Endothelial cell of umbilical vein (primary cell): ENCODE data around the gene AATF. TPM values are rescaled to one million over a fixed set of nuclear protein-coding genes. Genes with fewer than 3 reads are reported as not detected.

ENCODE experiments used
- BruUV-seq: library from RNA; stranded (reverse); fragments of 400-500 nt; replicated peaks from 2 replicates; lab custom pipeline; 2021; lab: Mats Ljungman, UMichigan
- CTCF ChIA-PET: fragments of 300-600, 350-600 bp; sonication (Branson Sonifier 250); formaldehyde crosslinking; loops from one replicate; lab custom pipeline; 2021; ENCODE audit warnings: antibody characterized with exemption, inconsistent platforms; lab: Charles Lee
- POLR2A ChIA-PET: fragments of 300-600, 350-600 bp; sonication (Branson Sonifier 250); formaldehyde crosslinking; loops from one replicate; lab custom pipeline; 2021; ENCODE audit warnings: antibody characterized with exemption, inconsistent platforms; lab: Charles Lee
- DNase-seq: peaks from one replicate; pipeline ENCODE4 v3.0.0-alpha.2; 2011; ENCODE audit warnings: low read depth, low spot score
- FAIRE-seq: peaks from 2 replicates; lab custom pipeline; 2011; peaks lifted over from hg19 to GRCh38; lab: Jason Lieb, UNC
- H2AFZ ChIP-seq: 2 replicates; pipeline ENCODE4 v1.6.0; 2012; ENCODE audit warnings: low read depth, low read length, control low read depth, inconsistent platforms
- H3K27ac ChIP-seq: 2 replicates; pipeline ENCODE4 v1.5.1; 2011; ENCODE audit warnings: low read depth, mild to moderate bottlenecking, control low read depth, low read length, moderate library complexity; ENCODE audit not compliant: insufficient read depth
- H3K27me3 ChIP-seq, 2 experiments: 2 replicates each; pipeline versions ENCODE4 v1.6.0 to v1.6.1; 2011; ENCODE audit warnings: low read length in 2 of 2, mixed read lengths in 1 of 2; ENCODE audit not compliant: control insufficient read depth in 2 of 2, insufficient read depth in 2 of 2
- H3K36me3 ChIP-seq, 2 experiments: 2 replicates in 1 of 2; 3 replicates in 1 of 2; pipeline ENCODE4 v1.5.1; 2011; ENCODE audit warnings: low read length in 2 of 2, mild to moderate bottlenecking in 1 of 2, moderate library complexity in 1 of 2; ENCODE audit not compliant: control insufficient read depth in 2 of 2, insufficient read depth in 2 of 2; ENCODE audit errors: extremely low read depth in 1 of 2
- H3K4me1 ChIP-seq: 3 replicates; pipeline ENCODE4 v1.5.1; 2011; ENCODE audit warnings: mild to moderate bottlenecking, low read length; ENCODE audit not compliant: control insufficient read depth, insufficient read depth; ENCODE audit errors: extremely low read depth
- H3K4me2 ChIP-seq: 2 replicates; pipeline ENCODE4 v1.6.1; 2011; ENCODE audit warnings: low read length, control low read depth, mixed read lengths; ENCODE audit not compliant: insufficient read depth
- H3K4me3 ChIP-seq, 3 experiments: fragments of 200-600 bp in 1 of 3; sonication (generic), shearing (Covaris generic) in 1 of 3; replicated peaks in 1 of 3; 2 replicates each; pipeline ENCODE4 v1.5.1; 2011 to 2016; ENCODE audit warnings: control low read depth in 3 of 3, low read length in 3 of 3, mild to moderate bottlenecking in 2 of 3, inconsistent platforms in 1 of 3, low read depth in 1 of 3, moderate library complexity in 1 of 3; ENCODE audit not compliant: insufficient read depth in 1 of 3
- H3K79me2 ChIP-seq: 2 replicates; pipeline ENCODE4 v1.6.0; 2012; ENCODE audit warnings: low read length, inconsistent platforms; ENCODE audit not compliant: control insufficient read depth, insufficient read depth
- H3K9ac ChIP-seq: replicated peaks from 2 replicates; pipeline ENCODE3; 2011; ENCODE audit warnings: low read length, control low read depth; ENCODE audit not compliant: insufficient read depth; ENCODE audit errors: extremely low read depth
- H3K9me1 ChIP-seq: replicated peaks from 3 replicates; pipeline ENCODE4 v1.6.0; 2011; ENCODE audit warnings: mild to moderate bottlenecking, low read length; ENCODE audit not compliant: control insufficient read depth, insufficient read depth; ENCODE audit errors: extremely low read depth
- H3K9me3 ChIP-seq: replicated peaks from 2 replicates; pipeline ENCODE4 v1.5.1; 2012; ENCODE audit warnings: low read length, inconsistent platforms; ENCODE audit not compliant: control insufficient read depth, insufficient read depth
- H4K20me1 ChIP-seq: replicated peaks from 2 replicates; pipeline ENCODE3; 2011; ENCODE audit warnings: mild to moderate bottlenecking, low read length; ENCODE audit not compliant: control insufficient read depth, insufficient read depth; ENCODE audit errors: extremely low read depth
- EZH2 ChIP-seq: IDR thresholded peaks from 2 replicates; pipeline ENCODE4 v1.6.1; 2012; ENCODE audit warnings: borderline replicate concordance, low read depth, mild to moderate bottlenecking, moderate library complexity, low read length, inconsistent platforms; ENCODE audit not compliant: severe bottlenecking
- FOS ChIP-seq: IDR thresholded peaks from 2 replicates; pipeline ENCODE4 v1.6.1; 2011; ENCODE audit warnings: mild to moderate bottlenecking, low read length, moderate library complexity, borderline replicate concordance; ENCODE audit not compliant: insufficient read depth
- GATA2 ChIP-seq: IDR thresholded peaks from 2 replicates; pipeline ENCODE4 v1.7.0; 2011; ENCODE audit warnings: low read depth, mild to moderate bottlenecking, moderate library complexity, mixed read lengths, low read length; ENCODE audit not compliant: insufficient read length, insufficient read depth
- JUN ChIP-seq: IDR thresholded peaks from 2 replicates; pipeline ENCODE4 v1.6.1; 2011; ENCODE audit warnings: borderline replicate concordance, low read depth; ENCODE audit not compliant: insufficient read length, insufficient read depth
- MYC ChIP-seq: IDR thresholded peaks from one replicate; pipeline ENCODE4 v1.6.1; 2011; ENCODE audit warnings: mild to moderate bottlenecking, low read depth, low read length
- POLR2A ChIP-seq: IDR thresholded peaks from 2 replicates; pipeline ENCODE4 v1.6.1; 2012; ENCODE audit warnings: low read depth, mild to moderate bottlenecking, control low read depth, low read length
- POLR2AphosphoS5 ChIP-seq: IDR thresholded peaks from 2 replicates; pipeline ENCODE4 v1.6.1; 2012; ENCODE audit warnings: low read depth, mild to moderate bottlenecking, control low read depth, low read length, moderate library complexity; ENCODE audit not compliant: insufficient read depth
- dilution Hi-C: fragments of 300-500 bp; cut with MboI; formaldehyde crosslinking; loops from one replicate; pipeline ENCODE4 v1.15.0; 2019; ENCODE audit warnings: low sequenced_read_pairs; ENCODE audit not compliant: extremely low pct_ligation_motif_present
- intact Hi-C: fragments of 100-400 bp; cut with micrococcal nuclease; formaldehyde crosslinking; loops from one replicate; pipeline ENCODE4 v1.10.0; 2022
- polyA plus RNA-seq, 4 experiments: library from polyadenylated mRNA; depleted of rRNA in 3 of 4; stranded (reverse) in 3 of 4; unstranded in 1 of 4; fragments of >200 nt; gene quantifications; 2 replicates each; pipeline versions ENCODE4 v1.2.1 to v1.2.3, GENCODE V29; 2011 to 2012; ENCODE audit warnings: missing spikeins in 1 of 4
- total RNA-seq: library from RNA; stranded (reverse); gene quantifications from 2 replicates; pipeline ENCODE4 v1.2.3, GENCODE V29; 2021
- TF ChIP-seq, protein P1 (sequence below), 2 donors: IDR thresholded peaks; 1 replicate in 1 of 2; 2 replicates in 1 of 2; pipeline ENCODE4 v1.5.1; 2011; ENCODE audit warnings: low read length in 2 of 2, mild to moderate bottlenecking in 2 of 2, moderate library complexity in 2 of 2, control low read depth in 1 of 2, inconsistent platforms in 1 of 2, low read depth in 1 of 2; ENCODE audit not compliant: insufficient read depth in 1 of 2; ENCODE audit errors: extremely low read depth in 1 of 2
- TF ChIP-seq, protein P2 (sequence below): IDR thresholded peaks from 2 replicates; pipeline ENCODE4 v1.6.1; 2011; ENCODE audit not compliant: insufficient read depth, insufficient read length

AATF gene
- total and polyA plus RNA-seq, 2 donors (not counting 3 experiments of a cell fraction or from before 2014, with no cell fraction given), result 15.7 to 47.2 TPM

DNA sequence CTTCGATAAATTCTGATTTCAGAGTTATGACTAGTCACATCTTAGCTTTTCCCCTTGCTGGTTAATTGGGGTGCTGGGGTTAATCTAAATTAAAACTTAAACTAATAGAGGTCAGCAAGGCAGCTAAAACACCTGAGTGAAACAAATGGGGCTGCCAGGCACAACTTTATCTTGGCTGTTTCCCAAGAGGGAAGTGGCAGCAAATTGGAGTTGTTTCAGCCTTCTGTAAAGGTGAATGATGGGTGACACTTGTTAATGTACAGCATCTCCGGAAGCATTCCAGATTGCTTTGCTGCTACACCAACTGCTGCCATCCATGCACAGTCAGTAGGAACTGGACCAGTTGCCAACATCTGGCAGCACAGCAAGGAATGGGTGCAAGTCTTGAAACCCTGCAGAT, 43.9 kb downstream of the AATF start:
- no peaks in the 10 kb centered on the region for H4K20me1 ChIP-seq
- no peak overlapping the region for H3K4me3 ChIP-seq
- no peak overlapping the region for H3K27ac ChIP-seq
- H3K36me3 ChIP-seq, result peaks cover 9 to 17% of the 10 kb centered on the region in 2 experiments
- DNase-seq (no peak), FAIRE-seq (no peak)
- intact Hi-C loops, result no loop called here
- POLR2A ChIA-PET, result no interaction called here
- dilution Hi-C loops, result no loop called here
- CTCF ChIA-PET, result interaction anchor here (0.6 kb wide), 1 partner anchor 13 kb away, joined by 3 read pairs; no protein-coding TSS in a partner anchor
- no TSS peak for BruUV-seq
- TF ChIP-seq GATA2 (no peak), EZH2 (no peak), JUN (no peak), POLR2AphosphoS5 (no peak), MYC (no peak), POLR2A (no peak), FOS (no peak)
- TF ChIP-seq, protein P1, sequence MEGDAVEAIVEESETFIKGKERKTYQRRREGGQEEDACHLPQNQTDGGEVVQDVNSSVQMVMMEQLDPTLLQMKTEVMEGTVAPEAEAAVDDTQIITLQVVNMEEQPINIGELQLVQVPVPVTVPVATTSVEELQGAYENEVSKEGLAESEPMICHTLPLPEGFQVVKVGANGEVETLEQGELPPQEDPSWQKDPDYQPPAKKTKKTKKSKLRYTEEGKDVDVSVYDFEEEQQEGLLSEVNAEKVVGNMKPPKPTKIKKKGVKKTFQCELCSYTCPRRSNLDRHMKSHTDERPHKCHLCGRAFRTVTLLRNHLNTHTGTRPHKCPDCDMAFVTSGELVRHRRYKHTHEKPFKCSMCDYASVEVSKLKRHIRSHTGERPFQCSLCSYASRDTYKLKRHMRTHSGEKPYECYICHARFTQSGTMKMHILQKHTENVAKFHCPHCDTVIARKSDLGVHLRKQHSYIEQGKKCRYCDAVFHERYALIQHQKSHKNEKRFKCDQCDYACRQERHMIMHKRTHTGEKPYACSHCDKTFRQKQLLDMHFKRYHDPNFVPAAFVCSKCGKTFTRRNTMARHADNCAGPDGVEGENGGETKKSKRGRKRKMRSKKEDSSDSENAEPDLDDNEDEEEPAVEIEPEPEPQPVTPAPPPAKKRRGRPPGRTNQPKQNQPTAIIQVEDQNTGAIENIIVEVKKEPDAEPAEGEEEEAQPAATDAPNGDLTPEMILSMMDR (IDR thresholded peaks at IDR 0.05; ENCODE audit: extremely low read depth in 1 of 2, insufficient read depth in 1 of 2, low read depth in 1 of 2, low read length in 2 of 2), result no peak
- TF ChIP-seq, protein P2, sequence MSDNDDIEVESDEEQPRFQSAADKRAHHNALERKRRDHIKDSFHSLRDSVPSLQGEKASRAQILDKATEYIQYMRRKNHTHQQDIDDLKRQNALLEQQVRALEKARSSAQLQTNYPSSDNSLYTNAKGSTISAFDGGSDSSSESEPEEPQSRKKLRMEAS, result no peak
- no peaks in the 10 kb centered on the region for H3K27me3 ChIP-seq
- H3K4me1 ChIP-seq, result no peaks in the 10 kb centered on the region
- no peak overlapping the region for H3K4me2 ChIP-seq
- H3K9me1 ChIP-seq, result no peaks in the 10 kb centered on the region
- no peaks in the 10 kb centered on the region for H3K79me2 ChIP-seq
- no peak overlapping the region for H3K9ac ChIP-seq
- H3K9me3 ChIP-seq, result no peaks in the 10 kb centered on the region
- H2AFZ ChIP-seq, result no peak overlapping the region
